GM21529 (cell line): ENCODE results near the gene CABP2.
"Not testable (repeated sequence)": the region's sequence is repeated elsewhere in the genome, so short reads cannot be mapped to it uniquely, and the experiment has no call there.

Experiments
- ATAC-seq: cut with Tn5 transposase; IDR thresholded peaks from one replicate; pipeline ENCODE4 v1.9.1; 2021; ENCODE audit not compliant: unreplicated experiment

The CABP2 gene

GRCh38 chr11:67477344-67478050 lies 45.7 kb downstream of the CABP2 start:
- ATAC-seq = not testable (repeated sequence)

DNA sequence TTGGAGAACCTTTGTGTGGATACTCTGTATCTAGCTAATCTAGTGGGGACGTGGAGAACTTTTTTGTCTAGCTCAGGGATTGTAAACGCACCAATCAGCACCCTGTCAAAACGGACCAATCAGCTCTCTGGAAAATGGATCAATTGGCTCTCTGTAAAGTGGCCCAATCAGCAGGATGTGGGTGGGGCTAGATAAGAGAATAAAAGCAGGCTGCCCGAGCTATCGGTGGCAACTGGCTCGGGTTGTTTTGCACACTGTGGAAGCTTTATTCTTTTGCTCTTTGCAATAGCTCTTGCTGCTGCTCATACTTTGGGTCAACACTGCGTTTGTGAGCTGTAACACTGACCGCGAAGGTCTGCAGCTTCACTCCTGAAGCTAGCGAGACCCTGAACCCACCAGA lies 46.6 kb downstream of the CABP2 start:
- ATAC-seq = not testable (repeated sequence)

DNA sequence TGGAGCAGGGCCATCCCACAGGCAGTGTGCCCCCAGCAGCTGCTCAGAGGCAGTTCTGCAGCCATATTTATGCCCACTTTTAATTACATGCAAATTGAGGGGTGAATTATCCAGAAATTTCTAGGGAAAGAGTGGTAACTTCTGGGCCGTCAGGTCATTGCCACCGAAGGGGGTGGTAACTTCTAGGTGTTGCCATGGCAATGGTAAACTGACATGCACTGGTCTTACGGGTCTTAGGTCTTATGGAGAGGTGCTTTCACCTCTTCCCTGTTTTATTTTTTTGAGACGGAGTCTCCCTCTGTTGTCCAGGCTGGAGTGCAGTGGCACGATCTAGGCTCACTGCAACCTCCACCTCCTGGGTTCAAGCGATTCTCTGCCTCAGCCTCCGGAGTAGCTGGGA lies 50.4 kb downstream of the CABP2 start:
- no peak for ATAC-seq

GRCh38 chr11:67470337-67471002 lies 52.8 kb downstream of the CABP2 start:
- no peak for ATAC-seq

DNA sequence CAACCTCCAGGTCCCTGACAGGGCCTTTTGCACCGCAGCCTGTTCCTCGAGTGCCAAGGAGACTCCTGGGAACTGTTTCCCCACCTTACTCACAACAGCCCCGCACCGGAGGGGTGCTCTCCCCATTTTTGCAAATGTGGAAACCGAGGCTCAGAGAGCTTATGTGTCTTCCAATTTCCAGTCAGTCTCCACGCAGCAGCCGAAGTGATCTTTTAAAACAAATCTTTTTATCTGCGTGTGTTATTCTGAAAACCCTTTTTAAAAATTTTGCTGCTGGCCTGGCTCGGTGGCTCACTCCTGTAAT lies 53.8 kb downstream of the CABP2 start:
- ATAC-seq = no peak
